Stimulated activated CD8-positive, alpha-beta memory T cell treated with anti-CD3 and anti-CD28 coated beads, Interleukin-2, amount 100 ng/mL, for 1 hour (primary cell): Measurements from ENCODE around the gene KIF3C.
A peak's percentile ranks its signal among the peaks of the same experiment; 100 is the strongest.
"Not testable (repeated sequence)": the region's sequence is repeated elsewhere in the genome, so short reads cannot be mapped to it uniquely, and the experiment has no call there.

ENCODE experiments used
- DNase-seq, 2 donors: peaks; one replicate each; pipeline ENCODE4 v3.0.0-alpha.2; 2020; ENCODE audit warnings: low read depth in 2 of 2

The KIF3C gene

DNA sequence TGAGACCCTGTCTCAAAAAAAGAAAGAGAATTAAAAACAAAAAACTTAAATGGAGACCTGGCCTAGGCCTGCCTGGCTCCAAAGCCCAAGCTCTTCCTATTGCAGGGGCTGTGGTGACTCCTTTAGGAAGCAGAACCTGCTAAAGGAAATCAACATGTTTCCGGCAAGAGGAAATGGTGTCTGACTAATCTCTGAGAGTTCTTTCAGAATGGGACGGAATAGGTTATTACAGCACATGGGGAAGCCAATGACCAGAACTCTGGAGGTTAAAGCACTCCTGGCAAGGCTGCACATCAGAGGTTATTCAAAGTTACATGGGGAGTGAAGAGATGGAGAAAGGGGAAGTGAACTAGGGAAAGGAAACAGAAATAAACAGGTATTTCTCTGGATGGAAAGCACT is 21.4 kb downstream of the KIF3C start:
- no peak for DNase-seq

DNA sequence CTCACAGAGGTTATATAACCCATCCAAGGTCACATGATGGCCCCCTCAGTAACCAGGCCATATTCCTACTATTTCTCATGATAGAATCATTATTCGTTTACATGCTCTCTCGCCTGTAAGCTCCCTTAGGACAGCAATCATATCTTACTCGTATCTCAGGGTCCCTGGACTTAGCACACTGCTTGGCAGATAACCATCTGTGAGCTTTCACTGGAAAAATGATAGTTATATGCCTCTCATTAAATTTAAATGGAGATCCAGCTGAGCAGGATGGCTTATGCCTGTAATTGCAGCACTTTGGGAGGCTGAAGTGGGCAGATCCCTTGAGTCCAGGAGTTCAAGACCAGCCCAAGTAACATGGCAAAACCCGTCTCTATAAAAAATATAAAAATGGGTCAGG is 21.9 kb downstream of the KIF3C start:
- no peak for DNase-seq

DNA sequence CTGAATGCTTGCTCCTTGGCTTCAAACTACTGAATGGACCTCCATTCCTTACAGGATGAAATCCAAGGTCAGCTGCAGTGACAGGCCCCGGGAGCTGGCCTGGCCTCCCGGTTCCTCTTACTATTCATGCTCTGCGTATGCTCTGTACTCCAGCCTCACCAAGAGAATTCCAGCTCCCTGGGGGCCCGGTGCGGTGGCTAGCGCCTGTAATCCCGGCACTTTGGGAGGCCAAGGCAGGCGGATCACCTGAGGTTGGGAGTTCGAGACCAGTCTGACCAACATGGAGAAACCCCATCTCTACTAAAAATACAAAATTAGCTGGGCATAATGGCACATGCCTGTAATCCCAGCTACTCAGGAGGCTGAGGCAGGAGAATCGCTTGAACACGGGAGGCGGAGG is 23.7 kb downstream of the KIF3C start:
- DNase-seq = not testable (repeated sequence)

DNA sequence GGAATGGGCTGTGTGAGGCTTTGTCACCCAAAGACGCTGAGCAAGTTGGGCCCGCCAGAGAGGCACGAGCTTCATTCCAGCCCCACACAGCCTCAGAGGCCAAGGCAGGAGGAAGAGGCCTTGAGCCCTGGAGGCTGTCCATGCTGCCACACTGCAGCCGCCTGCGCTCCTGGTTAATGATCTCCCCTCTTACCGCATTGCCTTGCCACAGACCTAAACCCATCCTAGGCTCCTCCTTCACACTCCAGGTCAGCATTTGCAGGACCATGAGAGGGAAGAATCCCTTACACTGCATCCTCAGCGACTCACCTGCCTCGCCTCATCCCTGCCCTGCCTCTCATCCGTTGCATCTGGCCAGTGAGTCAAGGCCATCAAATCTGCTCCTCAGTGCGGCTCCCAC is 24.6 kb downstream of the KIF3C start:
- no peak for DNase-seq

DNA sequence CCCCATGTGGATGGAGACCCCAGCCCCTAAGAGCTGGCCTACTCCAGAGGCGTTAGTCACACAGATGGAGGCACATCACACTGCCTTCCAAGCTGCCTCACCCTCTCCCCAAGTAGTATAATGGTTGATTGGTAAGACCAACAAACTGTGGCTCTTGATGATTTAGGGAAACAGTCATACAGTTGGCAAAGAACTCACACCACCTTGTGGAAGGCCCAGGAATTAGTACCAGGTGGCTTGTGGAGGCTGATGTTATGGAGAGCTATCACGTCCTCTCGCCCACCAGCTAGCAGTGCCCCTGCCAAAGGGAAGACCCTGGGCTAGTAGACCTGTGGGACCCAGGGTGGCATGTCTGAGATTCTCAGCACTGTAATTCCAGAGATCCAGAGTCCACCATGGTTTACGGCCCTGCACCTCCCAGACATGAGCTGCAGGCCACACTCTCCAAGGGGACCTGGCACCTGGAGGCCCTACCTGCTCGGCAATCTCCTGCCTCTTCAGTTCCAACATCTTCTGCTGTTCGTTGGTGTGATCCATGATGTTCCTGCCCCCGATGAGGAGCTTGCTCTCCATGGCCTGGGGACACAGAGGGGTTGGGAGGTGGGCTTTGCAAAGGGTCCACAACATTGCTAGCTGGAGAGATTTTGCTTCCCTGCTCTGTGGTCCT is 26.3 kb downstream of the KIF3C start:
- DNase-seq = no peak

DNA sequence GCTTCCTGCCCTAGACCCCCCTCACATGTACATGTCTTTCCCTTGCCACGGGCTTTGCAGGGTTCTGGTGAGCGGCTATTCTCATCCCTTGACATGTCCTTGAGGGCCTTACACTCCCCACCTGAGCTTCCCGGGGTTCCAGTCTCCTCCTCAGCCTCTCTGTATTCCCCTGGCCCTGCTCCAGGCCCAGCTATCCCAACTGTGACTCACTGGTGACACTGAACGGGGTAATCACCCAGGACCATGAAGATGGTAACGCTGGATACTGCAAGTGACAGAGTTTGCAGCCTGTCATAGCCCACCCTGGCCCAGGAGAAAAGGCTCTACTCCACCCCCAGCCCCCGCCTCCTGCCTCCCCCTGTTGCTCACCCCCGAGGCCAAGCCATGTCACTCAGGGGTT is 27.3 kb downstream of the KIF3C start:
- DNase-seq = no peak

DNA sequence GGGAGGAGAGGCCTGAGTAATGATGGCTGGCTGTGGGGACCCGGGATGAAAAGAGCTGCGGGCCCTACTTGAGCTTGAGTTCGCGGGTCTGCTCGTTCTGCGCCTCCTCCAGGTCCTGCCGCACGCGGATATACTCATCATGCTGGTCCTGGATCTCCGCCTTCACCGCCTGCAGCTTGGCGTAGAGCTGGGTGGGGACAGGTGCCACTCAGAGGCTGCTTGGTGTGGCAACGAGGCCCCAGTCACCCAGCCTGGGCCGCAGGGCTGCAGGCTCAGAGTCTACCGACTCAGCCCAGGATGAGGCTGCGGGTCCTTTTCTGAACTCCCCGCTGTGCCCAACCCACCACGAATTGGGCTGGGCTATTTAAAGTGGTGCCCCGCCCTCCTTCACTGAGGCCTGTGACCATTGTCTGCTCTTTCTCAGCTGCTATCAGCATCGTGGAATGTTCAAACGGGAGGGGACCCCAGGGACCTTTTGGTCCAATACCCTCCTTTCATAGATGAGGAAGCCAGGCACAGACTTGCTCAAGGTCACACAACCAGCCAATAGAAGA is 28.0 kb downstream of the KIF3C start:
- DNase-seq = no peak

DNA sequence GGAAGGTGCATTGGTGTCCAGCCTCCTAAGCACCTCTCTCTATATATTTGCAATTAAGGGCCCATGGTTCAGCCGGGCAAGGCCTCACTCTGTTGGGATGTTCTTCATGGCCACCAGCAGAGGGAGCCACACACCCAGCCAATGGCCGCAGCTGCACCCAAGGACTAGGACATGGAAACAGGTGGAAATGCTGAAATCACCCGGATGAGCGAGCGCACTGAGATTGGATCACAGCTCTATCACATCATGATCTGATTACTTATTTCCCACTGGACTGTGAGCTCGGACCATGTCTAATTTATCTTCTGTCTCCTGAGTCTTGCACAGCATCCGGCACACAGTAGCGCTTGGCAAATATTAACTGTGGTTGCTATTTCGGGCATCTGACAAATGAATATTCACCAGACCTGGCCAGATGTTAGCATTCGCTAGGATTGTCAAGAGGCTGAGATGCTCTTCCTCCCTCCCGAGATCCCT is 31.2 kb downstream of the KIF3C start:
- peak; percentile 33 to 54 for DNase-seq

DNA sequence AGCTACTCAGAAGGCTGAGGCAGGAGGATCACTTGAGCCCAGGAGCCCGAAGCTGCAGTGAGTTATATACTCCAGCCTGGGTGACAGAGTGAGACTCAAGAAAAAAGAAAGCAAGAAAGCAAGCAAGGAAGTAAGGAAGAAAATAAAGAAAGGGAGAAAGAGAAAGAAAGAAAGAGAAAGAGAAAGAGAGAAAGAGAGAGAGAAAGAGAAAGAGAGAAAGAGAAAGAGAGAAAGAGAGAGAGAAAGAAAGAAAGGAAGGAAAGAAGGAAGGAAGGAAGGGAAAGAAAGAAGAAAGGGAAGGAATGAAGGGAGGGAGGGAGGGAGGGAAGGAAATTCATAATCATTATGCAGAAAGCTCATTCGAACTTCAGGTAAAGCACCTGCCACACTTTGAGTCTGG is 33.9 kb downstream of the KIF3C start:
- no peak for DNase-seq

DNA sequence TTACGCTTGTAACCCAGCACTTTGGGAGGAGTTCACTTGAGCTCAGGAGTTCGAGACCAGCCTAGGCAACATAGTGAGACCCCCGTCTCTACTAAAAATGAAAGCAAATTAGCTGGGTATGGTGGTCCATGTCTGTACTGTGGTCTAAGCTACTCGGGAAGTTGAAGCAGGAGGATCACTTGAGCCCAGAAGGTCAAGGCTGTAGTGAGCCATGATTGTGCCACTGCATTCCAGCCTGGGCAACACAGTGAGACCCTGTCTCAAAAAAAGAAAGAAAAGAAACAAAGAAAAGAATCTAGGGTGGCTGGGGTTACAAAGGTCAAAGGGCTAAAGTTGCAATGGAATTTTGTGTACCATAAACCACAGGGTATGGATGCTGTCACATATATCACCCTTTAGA is 41.3 kb downstream of the KIF3C start:
- no peak for DNase-seq

DNA sequence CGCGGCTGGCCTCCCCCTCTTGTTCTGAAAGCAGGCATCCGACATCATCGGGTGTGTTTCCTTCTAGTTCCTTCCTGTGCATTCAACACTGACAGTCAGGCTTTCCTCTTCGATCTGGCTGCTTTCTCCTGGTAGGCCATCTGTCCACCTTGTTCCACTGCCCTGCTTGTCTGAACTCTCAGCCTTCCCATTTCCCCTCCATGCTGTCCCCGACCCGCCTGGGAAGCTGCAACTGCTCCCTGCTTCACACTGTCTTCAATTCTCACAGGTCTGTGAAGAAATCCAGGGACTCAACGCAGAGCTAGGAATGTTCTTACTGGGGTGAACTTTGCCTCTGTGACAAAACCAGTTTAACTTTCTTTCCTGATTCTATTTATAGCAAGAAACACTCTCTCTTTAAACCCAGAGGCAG is 43.0 kb downstream of the KIF3C start:
- no peak for DNase-seq

DNA sequence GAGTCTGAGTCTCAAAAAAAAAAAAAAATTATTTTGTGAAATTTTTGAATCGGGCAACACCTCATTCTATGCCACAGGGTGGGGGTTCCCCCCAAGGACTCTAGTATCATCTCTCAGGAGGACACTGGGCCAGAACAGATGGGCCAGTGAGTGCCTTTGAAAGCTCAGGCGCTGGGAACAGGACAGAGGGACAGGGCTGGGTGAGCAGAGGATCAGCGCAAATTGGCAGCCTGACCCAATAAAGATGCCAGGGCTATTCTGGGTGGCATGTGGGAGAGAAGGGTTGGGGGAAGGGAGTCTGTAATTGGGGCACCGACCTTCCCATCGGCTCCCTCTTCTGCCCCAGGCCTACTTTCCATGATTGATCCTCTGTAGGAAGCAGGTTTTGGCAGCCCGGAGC is 44.0 kb downstream of the KIF3C start:
- no peak for DNase-seq

DNA sequence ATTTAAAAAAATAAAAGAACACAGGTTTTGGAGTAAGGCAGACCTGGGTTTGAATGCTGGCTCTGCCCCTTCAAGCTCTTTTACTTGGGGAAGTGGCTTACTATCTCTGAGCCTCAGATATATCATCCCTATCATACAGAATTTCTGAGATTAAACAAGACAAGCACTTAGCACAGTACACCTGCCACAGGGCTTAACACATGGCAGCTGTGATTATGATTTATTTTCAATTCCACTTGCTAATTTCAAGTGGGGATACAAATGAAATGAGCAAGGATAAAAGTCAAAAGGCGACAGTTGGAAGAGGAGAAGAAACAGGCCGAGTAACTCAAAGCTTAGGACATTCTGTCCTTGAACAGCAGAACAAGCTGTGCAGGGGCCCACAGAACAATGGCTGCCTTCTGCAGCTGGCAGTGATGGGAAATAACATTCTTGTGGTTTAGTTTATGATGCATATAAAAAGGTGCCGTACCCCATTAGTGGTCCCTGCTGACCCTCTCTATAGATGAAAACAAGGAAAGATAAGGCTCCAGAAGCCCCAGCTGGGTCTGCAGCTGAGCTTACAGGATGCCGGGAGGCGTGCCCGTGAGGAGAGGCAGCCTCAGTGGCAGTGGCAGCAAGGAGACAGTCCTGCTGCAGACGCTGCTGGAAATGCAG is 45.3 kb downstream of the KIF3C start:
- no peak for DNase-seq

DNA sequence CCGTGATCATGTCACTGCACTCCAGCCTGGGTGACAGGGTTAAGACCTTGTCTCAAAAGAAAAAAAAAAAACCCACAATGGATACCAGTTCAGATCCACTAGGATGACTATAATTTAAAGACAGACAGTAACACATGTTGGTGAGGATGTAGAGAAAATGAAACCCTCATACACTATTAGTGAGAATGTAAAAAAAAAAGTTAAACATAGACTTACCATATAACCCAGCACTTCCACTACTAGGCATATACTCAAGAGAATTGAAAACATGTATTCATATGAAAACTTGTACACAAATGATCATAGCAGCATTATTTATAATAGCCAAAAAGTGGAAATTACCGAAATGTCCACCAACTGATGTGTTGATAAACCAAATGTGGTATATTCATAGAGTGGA is 48.7 kb downstream of the KIF3C start:
- DNase-seq = no peak

DNA sequence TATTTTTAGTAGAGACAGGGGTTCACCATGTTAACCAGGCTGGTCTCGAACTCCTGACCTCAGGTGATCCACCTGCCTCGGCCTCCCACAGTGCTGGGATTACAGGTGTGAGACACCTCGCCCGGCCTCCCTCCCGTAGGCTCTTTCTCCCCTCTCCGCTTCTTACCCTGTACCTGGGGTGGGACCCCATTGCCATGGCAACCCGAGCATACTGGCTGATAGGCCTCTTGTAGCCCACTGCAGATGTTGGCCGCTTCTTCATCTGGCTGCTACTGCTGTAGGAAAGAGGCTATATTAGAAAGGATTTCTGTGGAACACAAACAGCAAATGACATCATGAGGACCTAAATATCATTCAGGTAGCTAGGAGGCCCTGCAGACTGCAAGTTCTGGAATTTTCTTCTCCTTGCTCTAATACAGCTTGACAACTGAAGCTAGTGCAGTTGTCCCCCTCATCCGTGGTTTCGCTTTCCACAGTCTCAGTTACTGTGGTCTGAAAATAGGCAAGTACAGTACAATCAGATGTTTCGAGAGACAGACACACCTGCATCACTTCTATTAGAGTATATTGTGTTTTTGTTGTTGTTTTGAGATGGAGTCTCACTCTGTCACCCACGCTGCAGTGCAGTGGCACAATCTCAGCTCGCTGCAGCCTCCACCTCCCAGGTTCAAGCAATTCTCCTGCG is 52.4 kb downstream of the KIF3C start:
- no peak for DNase-seq

DNA sequence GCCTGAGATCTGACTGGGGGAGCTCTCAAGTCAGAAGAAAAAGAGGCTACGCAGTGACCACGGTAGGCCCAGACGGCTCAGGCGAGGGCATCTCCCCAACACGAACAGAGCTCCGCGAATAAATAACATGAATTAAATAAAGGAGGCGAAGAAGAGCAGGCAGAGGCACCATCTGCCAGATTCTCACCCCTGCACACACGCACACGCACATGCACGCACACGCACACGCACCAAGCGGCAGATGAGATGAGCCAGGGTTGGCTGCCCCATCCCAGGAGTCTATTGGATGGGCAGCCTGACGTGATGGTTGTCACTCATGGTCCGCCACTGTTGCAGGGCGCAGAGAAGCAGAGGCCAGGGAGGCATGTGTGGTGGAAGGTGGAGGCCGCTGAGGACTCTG is 53.6 kb downstream of the KIF3C start:
- no peak for DNase-seq

DNA sequence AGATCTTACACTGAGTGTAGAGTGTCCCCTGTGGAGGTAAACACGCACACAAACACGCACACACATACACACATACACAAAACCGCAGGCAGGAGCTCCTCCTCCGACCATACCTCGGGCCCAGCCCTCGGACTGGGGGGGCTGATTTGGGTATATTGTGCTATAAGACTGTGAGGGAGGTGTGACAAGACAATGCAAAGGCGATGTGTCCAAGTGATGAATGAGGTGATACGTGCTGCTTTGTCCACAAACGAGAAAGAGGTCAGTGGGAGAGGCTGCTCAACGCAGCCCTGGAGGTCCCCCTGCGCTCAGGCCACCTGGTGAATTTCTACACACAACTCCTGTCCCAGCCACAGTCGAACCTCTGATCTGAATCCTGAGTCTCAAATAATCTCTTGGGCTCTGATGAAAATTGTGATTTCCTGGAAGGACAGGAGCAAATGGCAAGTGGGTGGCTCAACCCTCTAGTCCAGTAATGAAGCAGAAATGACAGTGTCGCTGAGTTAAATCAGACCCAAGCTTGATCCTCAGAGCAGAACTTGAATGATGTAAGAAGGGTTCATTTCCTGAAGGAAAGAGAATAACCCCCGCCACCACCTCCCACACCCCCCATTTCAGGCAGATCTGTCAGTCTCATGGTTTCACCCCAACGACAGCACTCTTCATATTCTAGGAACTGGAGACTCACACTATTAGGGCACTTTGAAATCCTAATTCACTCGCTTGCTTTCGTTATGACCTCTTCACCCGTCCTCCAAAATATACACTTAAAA is 55.1 kb downstream of the KIF3C start:
- no peak for DNase-seq

DNA sequence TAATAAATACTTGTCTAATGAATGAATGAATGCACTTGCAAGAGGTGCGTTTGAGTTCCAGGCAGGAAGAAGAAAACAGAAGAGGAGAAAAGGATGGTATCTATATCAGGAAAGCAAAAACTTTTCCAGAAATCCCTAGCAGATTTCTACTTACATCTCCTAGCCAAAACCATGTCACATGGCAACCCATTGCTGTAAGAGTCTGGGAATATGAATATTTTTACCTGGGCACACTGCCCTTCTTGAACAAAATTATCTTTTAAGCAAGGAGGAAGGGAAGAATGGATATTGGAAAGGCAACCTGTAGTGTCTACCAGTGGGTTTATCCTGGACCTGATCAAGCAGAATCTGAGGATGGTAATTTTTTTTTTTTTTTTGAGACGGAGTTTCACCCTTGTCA is 59.8 kb downstream of the KIF3C start:
- no peak for DNase-seq

DNA sequence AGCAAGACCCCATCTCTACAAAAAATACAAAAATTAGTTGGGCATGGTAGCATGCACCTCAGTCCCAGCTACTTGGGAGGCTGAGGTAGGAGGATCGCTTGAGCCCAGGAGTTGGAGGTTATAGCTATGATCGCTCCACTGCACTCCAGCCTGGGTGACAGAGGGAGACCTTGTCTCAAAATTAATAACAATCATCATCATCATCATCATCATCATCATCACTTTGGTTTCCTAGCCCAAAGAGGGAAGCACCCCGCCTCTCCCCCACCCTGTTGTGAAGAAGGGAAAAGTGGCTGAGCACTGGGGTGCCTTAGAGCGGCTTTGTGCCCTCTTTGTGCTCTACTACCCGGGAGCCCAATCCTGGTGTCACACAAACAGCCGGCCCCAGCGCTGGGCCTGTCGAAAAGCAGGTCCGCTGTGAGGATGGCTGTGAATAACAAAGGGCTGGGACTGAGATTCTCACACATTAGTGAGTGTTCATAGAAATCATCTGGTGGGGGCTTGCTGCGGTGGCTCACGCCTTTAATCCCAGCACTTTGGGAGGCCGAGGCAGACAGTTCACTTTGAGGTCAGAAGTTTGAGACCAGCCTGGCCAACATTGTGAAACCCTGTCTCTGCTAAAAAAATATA is 61.4 kb downstream of the KIF3C start:
- DNase-seq = no peak

DNA sequence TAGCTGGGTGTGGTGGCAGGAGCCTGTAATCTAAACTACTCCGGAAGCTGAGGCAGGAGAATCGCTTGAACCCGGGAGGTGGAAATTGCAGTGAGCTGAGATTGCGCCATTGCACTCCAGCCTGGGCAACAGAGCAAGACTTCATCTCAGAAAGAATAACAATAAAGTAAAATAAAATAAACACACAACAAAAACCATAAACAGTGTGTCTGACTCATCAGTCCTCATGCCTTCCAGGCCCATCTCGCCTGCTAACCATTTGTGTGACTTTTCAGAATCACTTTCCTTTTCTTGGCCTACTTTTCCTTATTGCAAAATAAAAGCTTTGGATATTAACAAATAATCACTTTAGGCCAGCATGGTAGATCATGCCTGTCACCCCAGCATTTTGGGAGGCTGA is 62.0 kb downstream of the KIF3C start:
- no peak for DNase-seq

DNA sequence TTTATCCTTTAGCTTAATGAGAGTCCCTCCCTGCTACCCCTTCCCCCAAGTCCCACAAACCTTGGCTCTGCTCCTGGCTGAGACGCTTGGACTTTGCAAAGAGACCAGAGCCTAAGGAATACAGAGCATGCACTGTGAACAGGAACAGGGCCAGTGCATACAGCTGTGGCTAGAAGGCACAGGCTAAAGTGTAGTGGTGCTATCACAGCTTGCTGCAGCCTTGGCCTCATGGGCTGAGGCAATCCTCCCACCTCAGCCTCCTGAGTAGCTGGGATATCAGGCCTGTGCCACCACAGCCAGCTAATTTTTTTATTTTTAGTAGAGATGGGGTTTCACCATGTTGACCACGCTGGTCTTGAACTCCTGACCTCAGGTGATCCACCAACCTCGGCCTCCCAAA is 64.5 kb downstream of the KIF3C start:
- no peak for DNase-seq

DNA sequence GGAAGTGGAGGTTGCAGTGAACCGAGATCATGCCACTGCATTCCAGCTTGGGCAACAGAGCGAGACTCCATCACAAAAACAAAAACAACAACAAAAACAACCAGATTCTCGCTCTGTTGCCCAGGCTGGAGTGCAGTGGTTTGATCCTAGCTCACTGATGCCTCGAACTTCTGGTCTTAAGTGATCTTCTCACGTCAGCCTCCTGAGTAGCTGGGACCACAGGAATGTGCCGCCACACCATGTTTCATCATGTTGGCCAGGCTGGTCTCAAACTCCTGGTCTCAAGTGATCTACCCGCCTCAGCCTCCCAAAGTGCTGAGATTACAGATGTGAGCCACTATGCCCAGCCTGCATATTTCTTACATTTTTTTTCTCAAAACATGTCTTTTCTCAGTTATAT is 64.9 kb downstream of the KIF3C start:
- DNase-seq = not testable (repeated sequence)
